Measurements from ENCODE around the gene PTGS1. TPM values are rescaled to one million over a fixed set of nuclear protein-coding genes. Genes with fewer than 3 reads are reported as not detected.

Gene PTGS1
- total and polyA plus RNA-seq, 2 of the 8 experiments (the other 6 are each of a cell fraction or from before 2014, with no cell fraction given) = 1.1 to 1.9 TPM

GRCh38 chr9:122331523-122331927 is 39.3 kb upstream of the PTGS1 start:
- Histone ChIP-seq H3K4me2 (ENCODE audit: insufficient read depth in 1 of 2, low read depth in 2 of 2, low read length in 2 of 2) (no peak overlapping the region), H3K79me1 (ENCODE audit: low read depth, low read length) (no peaks in the 10 kb centered on the region), H3K4me1 (replicated peaks in 1 of 4; ENCODE audit: control insufficient read depth in 3 of 4, insufficient read depth in 4 of 4, low read length in 3 of 4) (peaks cover 4 to 21% (median 16%) of the 10 kb centered on the region in 4 experiments), H3K79me2 (ENCODE audit: control insufficient read depth in 1 of 2, insufficient read depth in 2 of 2, low read length in 2 of 2) (no peaks in the 10 kb centered on the region), H2AFZ (ENCODE audit: low read length) (no peak overlapping the region), H2BK20ac (ENCODE audit: low read length) (peak overlapping the region; percentile 74; the same call in 1 of the 2 replicates), H4K20me1 (replicated peaks in 1 of 2; ENCODE audit: control insufficient read depth in 1 of 2, insufficient read depth in 2 of 2, low read length in 2 of 2) (no peaks in the 10 kb centered on the region), H4K5ac (ENCODE audit: insufficient read length, low read depth, low read length) (no peak overlapping the region), H3K9me3 (ENCODE audit: insufficient read depth in 2 of 2, low read depth in 1 of 2, low read length in 1 of 2) (no peaks in the 10 kb centered on the region), H2BK5ac (ENCODE audit: low read depth, low read length) (0 out of 2 replicates have a peak overlapping the region, but pooled peaks have one; percentile 21), H3K23ac (ENCODE audit: insufficient read length) (no peak overlapping the region), H2BK12ac (ENCODE audit: low read depth, low read length) (peak overlapping the region; percentile 54; the same call in 1 of the 2 replicates), H4K8ac (ENCODE audit: extremely low read depth, insufficient read depth, low read length) (no peak overlapping the region), H3K27ac (ENCODE audit: low read depth, low read length) (no peak overlapping the region), H3K18ac (ENCODE audit: extremely low read depth, low read length) (no peak overlapping the region), H3K27me3 (replicated peaks in 1 of 4; ENCODE audit: control insufficient read depth in 3 of 4, extremely low read depth in 1 of 4, insufficient read depth in 3 of 4, low read length in 3 of 4) (no peaks in the 10 kb centered on the region), H3K14ac (ENCODE audit: insufficient read length) (no peak overlapping the region), H3K4ac (replicated peaks; ENCODE audit: insufficient read length, low read depth, low read length) (no peak overlapping the region), H3K23me2 (ENCODE audit: low read depth, low read length) (no peaks in the 10 kb centered on the region; the same call in 1 of the 2 replicates), H2AK5ac (ENCODE audit: low read depth, low read length) (peak overlapping the region; percentile 57; the same call in 1 of the 2 replicates), H3K4me3 (ENCODE audit: extremely low read depth in 1 of 4, insufficient read depth in 2 of 4, low read depth in 3 of 4, low read length in 4 of 4) (no peak overlapping the region), H4K91ac (replicated peaks; ENCODE audit: insufficient read length, low read length) (no peak overlapping the region), H3K56ac (replicated peaks; ENCODE audit: insufficient read length, low read depth, low read length) (no peak overlapping the region), H3K36me3 (ENCODE audit: control insufficient read depth in 2 of 4, insufficient read depth in 4 of 4, low read length in 3 of 4) (no peaks in the 10 kb centered on the region), H3K9ac (replicated peaks in 1 of 4; ENCODE audit: extremely low read depth in 1 of 4, low read depth in 3 of 4, low read length in 3 of 4) (no peak overlapping the region), H2BK15ac (ENCODE audit: low read length) (no peak overlapping the region), H2BK120ac (replicated peaks; ENCODE audit: low read depth, low read length) (no peak overlapping the region)
- DNase-seq (ENCODE audit: low read depth in 1 of 2, low spot score in 2 of 2) = no peak
- ChIA-PET POLR2A (ENCODE audit: partially characterized antibody) (interaction anchor here (0.6 to 1.7 kb wide), 3 partner anchors 8 to 30 kb away, joined by 4 to 6 read pairs (median 4); no protein-coding TSS in a partner anchor), CTCF (ENCODE audit: partially characterized antibody) (interaction anchor here (1.1 to 1.9 kb wide), 3 partner anchors 19 to 233 kb away, joined by 4 to 6 read pairs (median 5); no protein-coding TSS in a partner anchor)
- TF ChIP-seq JUND (IDR thresholded peaks at IDR 0.05; ENCODE audit: low read length) (no peak), SP4 (IDR thresholded peaks at IDR 0.05; ENCODE audit: low read length) (no peak), ATF3 (IDR thresholded peaks at IDR 0.05; ENCODE audit: insufficient read depth, low read depth, low read length) (no peak), TAF7 (optimal IDR thresholded peaks at IDR 0.05; ENCODE audit: borderline replicate concordance, low read depth, low read length) (no peak), ASH2L (IDR thresholded peaks at IDR 0.05; ENCODE audit: low read length) (no peak), CEBPB (IDR thresholded peaks at IDR 0.05; ENCODE audit: low read depth, low read length) (no peak), EGR1 (IDR thresholded peaks at IDR 0.05; ENCODE audit: borderline replicate concordance, low read depth, low read length) (no peak), SAP30 (IDR thresholded peaks at IDR 0.05; ENCODE audit: insufficient read depth, insufficient replicate concordance, low read length) (no peak), POU5F1 (IDR thresholded peaks at IDR 0.05; ENCODE audit: low read depth, low read length) (no peak), MAFK (IDR thresholded peaks at IDR 0.05; ENCODE audit: low read depth, low read length) (no peak), USF2 (IDR thresholded peaks at IDR 0.05; ENCODE audit: low read length) (no peak)
- FAIRE-seq = no peak
- 85% methylated on average over 3 of the region's 3 CpGs; no CpG with 5 or more reads in 1 of the 2 experiments for WGBS, 2 experiments (ENCODE audit: extremely low coverage in 1 of 2, insufficient coverage in 1 of 2, insufficient read length in 1 of 2, insufficient replicate concordance in 2 of 2, low coverage in 1 of 2, low lambda C conversion rate in 2 of 2, missing lambda C conversion rate in 1 of 2)

Measured in H1 (cell line).